Right lobe of liver (tissue), 4 donors: ENCODE data around the gene DIAPH1.

Source experiments
- CTCF ChIP-seq, 4 donors: fragments of 200-600 bp in 3 of 4; fragments of 450-650 bp in 1 of 4; IDR thresholded peaks; one replicate each; pipeline versions ENCODE4 v1.5.1 to v1.8.0; 2016 to 2022; ENCODE audit warnings: antibody characterized with exemption in 4 of 4, mild to moderate bottlenecking in 2 of 4
- POLR2A ChIP-seq: fragments of 450-650 bp; IDR thresholded peaks from one replicate; pipeline ENCODE4 v1.6.1; 2017; ENCODE audit warnings: antibody characterized with exemption, mild to moderate bottlenecking
- donor health status: DM: no; HTN: no; CAD: no.
- donor health status: DM: no; HTN: no; CAD: no.
- donor health status: DM: no; HTN: yes; CAD: no.

GRCh38 chr5:141650851-141651727 is 32.3 kb upstream of the DIAPH1 start, which contains the start of gene FCHSD1:
- TF ChIP-seq CTCF (IDR thresholded peaks at IDR 0.05): peak in 1 of 4 donors; percentile 16
- peak; percentile 13 for TF ChIP-seq POLR2A
